Non-pigmented ciliary epithelial cell (primary cell): Measurements from ENCODE around the gene GOLGA6L1.
"Not testable (repeated sequence)": the region's sequence is repeated elsewhere in the genome, so short reads cannot be mapped to it uniquely, and the experiment has no call there.

Experiments
- DNase-seq: peaks from one replicate; pipeline ENCODE4 v3.0.0-alpha.2; 2010; ENCODE audit warnings: low read depth

Gene GOLGA6L1

GRCh38 chr15:23136722-23137121 lies at the start of gene GOLGA6L1:
Gene GOLGA6L1 (minus strand): TSS chr15:23136822. CDS start chr15:23136731, 91 bp downstream.
- not testable (repeated sequence) for DNase-seq

GRCh38 chr15:23181201-23181600 lies 44.6 kb upstream of the GOLGA6L1 start:
- not testable (repeated sequence) for DNase-seq

- DNase-seq, result not testable (repeated sequence)
These were observed 43.9 kb upstream of the GOLGA6L1 start for GRCh38 chr15:23180547-23180927.

GRCh38 chr15:23179768-23180546 lies 43.3 kb upstream of the GOLGA6L1 start:
- DNase-seq, result not testable (repeated sequence)

- not testable (repeated sequence) for DNase-seq
These were observed 40.1 kb upstream of the GOLGA6L1 start for GRCh38 chr15:23176683-23177082.

GRCh38 chr15:23175606-23176005 lies 39.0 kb upstream of the GOLGA6L1 start:
- not testable (repeated sequence) for DNase-seq

- not testable (repeated sequence) for DNase-seq
These were observed 38.1 kb upstream of the GOLGA6L1 start for GRCh38 chr15:23174609-23175140.

- not testable (repeated sequence) for DNase-seq
These were observed 3.8 kb downstream of the GOLGA6L1 start for GRCh38 chr15:23132787-23133186.

- DNase-seq, result no peak
These were observed 18.4 kb downstream of the GOLGA6L1 start for GRCh38 chr15:23118208-23118607.

- no peak for DNase-seq
These were observed 40.8 kb downstream of the GOLGA6L1 start for GRCh38 chr15:23095796-23096195.

GRCh38 chr15:23083115-23083514 lies 53.5 kb downstream of the GOLGA6L1 start:
- no peak for DNase-seq

GRCh38 chr15:23081996-23082737 lies 54.5 kb downstream of the GOLGA6L1 start:
- not testable (repeated sequence) for DNase-seq

GRCh38 chr15:23081271-23081670 lies 55.4 kb downstream of the GOLGA6L1 start:
- no peak for DNase-seq

GRCh38 chr15:23079766-23080165 lies 56.9 kb downstream of the GOLGA6L1 start:
- DNase-seq, result no peak
